ENCODE data around the gene FBXW5. TPM values are rescaled to one million over a fixed set of nuclear protein-coding genes. Genes with fewer than 3 reads are reported as not detected.

The FBXW5 gene
- polyA plus RNA-seq, 4 donors, result 34.7 to 67.2 (median 37.2) TPM

Other genes with a start within 250 kb of the FBXW5 start
- gene DIPK1B, start 232.2 kb downstream of the FBXW5 start, polyA plus RNA-seq (ENCODE audit: insufficient read length in 4 of 4), result 10 to 100 TPM; 23.3 to 40.4 (median 27.4) TPM
- gene LCN10, start 201.8 kb downstream of the FBXW5 start, polyA plus RNA-seq (ENCODE audit: insufficient read length in 4 of 4), result 1 to 10 TPM in 2 of 4 donors, under 1 TPM in 2; 0.18 to 2.1 (median 0.90) TPM
- not detected for gene LCN6, start 196.2 kb downstream of the FBXW5 start, polyA plus RNA-seq (ENCODE audit: insufficient read length in 4 of 4)
- under 1 TPM; 0.10 to 0.50 (median 0.20) TPM for gene LCN8, start 186.5 kb downstream of the FBXW5 start, polyA plus RNA-seq (ENCODE audit: insufficient read length in 4 of 4)
- gene LCN15, start 180.2 kb downstream of the FBXW5 start, polyA plus RNA-seq (ENCODE audit: insufficient read length in 4 of 4), result under 1 TPM in 3 of 4 donors, not detected in 1; 0.06 to 0.14 (median 0.07) TPM
- 10 to 100 TPM; 35.6 to 86.2 (median 64.2) TPM for gene TMEM141, start 153.4 kb downstream of the FBXW5 start, polyA plus RNA-seq (ENCODE audit: insufficient read length in 4 of 4)
- gene CCDC183, start 148.4 kb downstream of the FBXW5 start, polyA plus RNA-seq (ENCODE audit: insufficient read length in 4 of 4), result 1 to 10 TPM; 2.5 to 6.5 (median 4.9) TPM
- 10 to 100 TPM; 39.9 to 78.9 (median 60.1) TPM for gene RABL6, start 136.8 kb downstream of the FBXW5 start, polyA plus RNA-seq (ENCODE audit: insufficient read length in 4 of 4)
- 1 to 10 TPM in 2 of 4 donors, under 1 TPM in 2; 0.46 to 1.7 (median 0.97) TPM for gene AJM1, start 102.3 kb downstream of the FBXW5 start, polyA plus RNA-seq (ENCODE audit: insufficient read length in 4 of 4)
- gene PHPT1, start 95.3 kb downstream of the FBXW5 start, polyA plus RNA-seq (ENCODE audit: insufficient read length in 4 of 4), result 100 to 1,000 TPM in 1 of 4 donors, 10 to 100 TPM in 3; 71.8 to 120 (median 83.5) TPM
- 10 to 100 TPM in 1 of 4 donors, 1 to 10 TPM in 3; 4.7 to 11.6 (median 6.3) TPM for gene MAMDC4, start 92.4 kb downstream of the FBXW5 start, polyA plus RNA-seq (ENCODE audit: insufficient read length in 4 of 4)
- 100 to 1,000 TPM; 266 to 396 (median 335) TPM for gene EDF1, start 78.4 kb downstream of the FBXW5 start, polyA plus RNA-seq (ENCODE audit: insufficient read length in 4 of 4)
- gene TRAF2, start 58.2 kb downstream of the FBXW5 start, polyA plus RNA-seq (ENCODE audit: insufficient read length in 4 of 4), result 10 to 100 TPM in 3 of 4 donors, 1 to 10 TPM in 1; 6.4 to 16.3 (median 13.3) TPM
- gene C8G, start 505 bp upstream of the FBXW5 start, polyA plus RNA-seq (ENCODE audit: insufficient read length in 4 of 4), result 1 to 10 TPM in 1 of 4 donors, under 1 TPM in 3; 0.26 to 1.1 (median 0.52) TPM
- 10 to 100 TPM in 3 of 4 donors, 1 to 10 TPM in 1; 1.4 to 54.6 (median 23.8) TPM for gene LCN12, start 7.5 kb upstream of the FBXW5 start, polyA plus RNA-seq (ENCODE audit: insufficient read length in 4 of 4)
- gene PTGDS, start 32.8 kb upstream of the FBXW5 start, polyA plus RNA-seq (ENCODE audit: insufficient read length in 4 of 4), result 10 to 100 TPM in 3 of 4 donors, 1 to 10 TPM in 1; 3.8 to 66.7 (median 27.7) TPM
- gene LCNL1, start 38.3 kb upstream of the FBXW5 start, polyA plus RNA-seq (ENCODE audit: insufficient read length in 4 of 4), result under 1 TPM in 3 of 4 donors, not detected in 1; 0.11 to 0.45 (median 0.13) TPM
- gene PAXX, start 47.7 kb upstream of the FBXW5 start, polyA plus RNA-seq (ENCODE audit: insufficient read length in 4 of 4), result 10 to 100 TPM; 22.4 to 46.5 (median 28.3) TPM
- 1 to 10 TPM in 1 of 4 donors, under 1 TPM in 3; 0.34 to 1.4 (median 0.57) TPM for gene CLIC3, start 51.8 kb upstream of the FBXW5 start, polyA plus RNA-seq (ENCODE audit: insufficient read length in 4 of 4)
- gene ABCA2, start 83.5 kb upstream of the FBXW5 start, polyA plus RNA-seq (ENCODE audit: insufficient read length in 4 of 4), result 10 to 100 TPM; 18.7 to 52.8 (median 39.7) TPM
- gene FUT7, start 87.3 kb upstream of the FBXW5 start, polyA plus RNA-seq (ENCODE audit: insufficient read length in 4 of 4), result not detected
- gene NPDC1, start 101.4 kb upstream of the FBXW5 start, polyA plus RNA-seq (ENCODE audit: insufficient read length in 4 of 4), result 10 to 100 TPM; 20.4 to 48.7 (median 36.8) TPM
- 1 to 10 TPM; 3.2 to 7.5 (median 5.8) TPM for gene ENTPD2, start 109.3 kb upstream of the FBXW5 start, polyA plus RNA-seq (ENCODE audit: insufficient read length in 4 of 4)
- gene SAPCD2, start 125.8 kb upstream of the FBXW5 start, polyA plus RNA-seq (ENCODE audit: insufficient read length in 4 of 4), result 1 to 10 TPM; 4.5 to 8.3 (median 5.7) TPM
- 1 to 10 TPM; 1.6 to 6.6 (median 4.9) TPM for gene UAP1L1, start 132.8 kb upstream of the FBXW5 start, polyA plus RNA-seq (ENCODE audit: insufficient read length in 4 of 4)
- gene MAN1B1, start 142.2 kb upstream of the FBXW5 start, polyA plus RNA-seq (ENCODE audit: insufficient read length in 4 of 4), result 10 to 100 TPM; 48.7 to 73.8 (median 52.6) TPM
- 10 to 100 TPM; 11.1 to 34.8 (median 17.9) TPM for gene DPP7, start 170.0 kb upstream of the FBXW5 start, polyA plus RNA-seq (ENCODE audit: insufficient read length in 4 of 4)
- gene GRIN1, start 194.4 kb upstream of the FBXW5 start, polyA plus RNA-seq (ENCODE audit: insufficient read length in 4 of 4), result under 1 TPM in 1 of 4 donors, not detected in 3; 0.20 TPM
- not detected for gene LRRC26, start 225.3 kb upstream of the FBXW5 start, polyA plus RNA-seq (ENCODE audit: insufficient read length in 4 of 4)
- not detected for gene TMEM210, start 227.3 kb upstream of the FBXW5 start, polyA plus RNA-seq (ENCODE audit: insufficient read length in 4 of 4)
- gene ANAPC2, start 243.8 kb upstream of the FBXW5 start, polyA plus RNA-seq (ENCODE audit: insufficient read length in 4 of 4), result 10 to 100 TPM; 32.7 to 54.9 (median 41.4) TPM
- gene SSNA1, start 243.9 kb upstream of the FBXW5 start, polyA plus RNA-seq (ENCODE audit: insufficient read length in 4 of 4), result 10 to 100 TPM; 35.6 to 63.6 (median 43.0) TPM

All from left renal pelvis (tissue), 4 donors.